Sigmoid colon (tissue), 3 donors: ENCODE measurements around the gene MARS2.

Experiments
- CTCF ChIP-seq, 4 experiments: fragments of 450-650 bp in 3 of 4; fragments of 200-600 bp in 1 of 4; IDR thresholded peaks; one replicate each; pipeline ENCODE4 v1.5.1; 2016 to 2019; ENCODE audit warnings: antibody characterized with exemption in 4 of 4, mild to moderate bottlenecking in 3 of 4, moderate library complexity in 2 of 4
- POLR2A ChIP-seq, 2 donors: fragments of 450-650 bp; IDR thresholded peaks; one replicate each; pipeline ENCODE4 v1.6.1; 2016; ENCODE audit warnings: antibody characterized with exemption in 2 of 2, mild to moderate bottlenecking in 2 of 2, moderate library complexity in 2 of 2

- TF ChIP-seq POLR2A (IDR thresholded peaks at IDR 0.05), result no peak
- no peak for TF ChIP-seq CTCF (IDR thresholded peaks at IDR 0.05)
These were observed 27.7 kb upstream of the MARS2 start for GRCh38 chr2:197677483-197677882.
